Smooth muscle cell (in vitro differentiated cells): ENCODE results near the gene NAV1. TPM values are rescaled to one million over a fixed set of nuclear protein-coding genes. Genes with fewer than 3 reads are reported as not detected.

Experiments used
- DNase-seq: peaks from one replicate; lab custom pipeline; 2025; ENCODE audit not compliant: unreplicated experiment; lab: John Stamatoyannopoulos, UW
- H2AFZ ChIP-seq: fragments of 200-600 bp; sonication (generic); 2 replicates; pipeline ENCODE4 v1.6.0; 2016; ENCODE audit warnings: antibody characterized with exemption, low read depth, mild to moderate bottlenecking
- H3F3A ChIP-seq: fragments of 200-600 bp; sonication (generic); 2 replicates; pipeline ENCODE4 v1.6.0; 2017; ENCODE audit warnings: antibody characterized with exemption, low read depth
- H3K27ac ChIP-seq: fragments of 200-600 bp; sonication (generic); 2 replicates; pipeline ENCODE4 v1.5.1; 2016; ENCODE audit warnings: low read depth, mild to moderate bottlenecking
- H3K27me3 ChIP-seq: fragments of 200-600 bp; sonication (generic); 2 replicates; pipeline ENCODE4 v1.6.1; 2016; ENCODE audit warnings: low read depth, mild to moderate bottlenecking
- H3K36me3 ChIP-seq: fragments of 200-600 bp; sonication (generic); 2 replicates; pipeline ENCODE4 v1.5.1; 2016; ENCODE audit warnings: low read depth
- H3K4me1 ChIP-seq: fragments of 200-600 bp; sonication (generic); 2 replicates; pipeline ENCODE4 v1.5.1; 2016; ENCODE audit warnings: low read depth
- H3K4me2 ChIP-seq: fragments of 200-600 bp; sonication (generic); 2 replicates; pipeline ENCODE4 v1.6.0; 2016; ENCODE audit warnings: mild to moderate bottlenecking
- H3K4me3 ChIP-seq: fragments of 200-600 bp; sonication (generic); 2 replicates; pipeline ENCODE4 v1.5.1; 2016; ENCODE audit warnings: mild to moderate bottlenecking
- H3K79me2 ChIP-seq: fragments of 200-600 bp; sonication (generic); 2 replicates; pipeline ENCODE4 v1.6.0; 2016; ENCODE audit warnings: low read depth, mild to moderate bottlenecking
- H3K9ac ChIP-seq: fragments of 200-600 bp; sonication (generic); 2 replicates; pipeline ENCODE4 v1.6.0; 2016; ENCODE audit warnings: low read depth
- H3K9me3 ChIP-seq: fragments of 200-600 bp; sonication (generic); replicated peaks from 2 replicates; pipeline ENCODE4 v1.5.1; 2016; ENCODE audit warnings: low read depth
- H4K20me1 ChIP-seq: fragments of 200-600 bp; sonication (generic); 2 replicates; pipeline ENCODE4 v1.6.0; 2016; ENCODE audit warnings: low read depth
- CTCF ChIP-seq: fragments of 200-600 bp; sonication (generic); IDR thresholded peaks from 2 replicates; pipeline ENCODE4 v1.5.1; 2017; ENCODE audit warnings: borderline replicate concordance, mild to moderate bottlenecking, antibody characterized with exemption; ENCODE audit not compliant: insufficient read depth, poor library complexity, severe bottlenecking
- WGBS: methylation state at CpG from one replicate; pipeline ENCODE4 v1.1.7; 2016; ENCODE audit warnings: low lambda C conversion rate; 5-methylcytosine and 5-hydroxymethylcytosine counted together
- polyA plus RNA-seq: library from polyadenylated mRNA; unstranded; fragments of >200 nt; fragmentation: Nextera tagmentation; extraction: Ambion mirVana; gene quantifications from 2 replicates; pipeline ENCODE4 v1.2.1, GENCODE V29; 2016
- total RNA-seq: library from RNA; depleted of rRNA; stranded (reverse); fragments of >200 nt; gene quantifications from 2 replicates; pipeline ENCODE4 v1.2.3, GENCODE V29; 2014

Gene NAV1
- total and polyA plus RNA-seq, 2 experiments from 2014 or later: 52.3 to 71.1 TPM

- no peaks in the 10 kb centered on the region for H3K36me3 ChIP-seq
- H3K27ac ChIP-seq: no peak overlapping the region
- no peaks in the 10 kb centered on the region for H3K9me3 ChIP-seq
- no peak overlapping the region for H3K4me3 ChIP-seq
- no peaks in the 10 kb centered on the region for H4K20me1 ChIP-seq
- no peak for TF ChIP-seq CTCF
- no peak overlapping the region for H2AFZ ChIP-seq
- H3F3A ChIP-seq: peaks cover 19% of the 10 kb centered on the region
- DNase-seq: no peak
- no peaks in the 10 kb centered on the region for H3K27me3 ChIP-seq
- no peak overlapping the region for H3K4me2 ChIP-seq
- WGBS: 90% methylated on average over 5 of the region's 5 CpGs
- H3K79me2 ChIP-seq: no peaks in the 10 kb centered on the region
- H3K9ac ChIP-seq: no peak overlapping the region
- peaks cover 11% of the 10 kb centered on the region for H3K4me1 ChIP-seq
Observed at GRCh38 chr1:201527879-201528278, 11.0 kb upstream of the NAV1 start.

- Histone ChIP-seq H3K27me3 (no peaks in the 10 kb centered on the region), H3F3A (peaks cover 19% of the 10 kb centered on the region), H4K20me1 (no peaks in the 10 kb centered on the region), H3K9me3 (no peaks in the 10 kb centered on the region), H3K4me1 (peaks cover 11% of the 10 kb centered on the region), H3K9ac (no peak overlapping the region), H3K36me3 (no peaks in the 10 kb centered on the region), H3K4me3 (no peak overlapping the region), H2AFZ (no peak overlapping the region), H3K4me2 (no peak overlapping the region), H3K27ac (peak overlapping the region; percentile 94), H3K79me2 (no peaks in the 10 kb centered on the region)
- WGBS: 89% methylated on average over 3 of the region's 3 CpGs
- no peak for DNase-seq
- TF ChIP-seq CTCF: no peak
Observed at GRCh38 chr1:201528631-201529252, 10.2 kb upstream of the NAV1 start.

- no peak overlapping the region for H2AFZ ChIP-seq
- no peak overlapping the region for H3K4me3 ChIP-seq
- H3K9ac ChIP-seq: peak overlapping the region; percentile 89
- peaks cover 36% of the 10 kb centered on the region for H3F3A ChIP-seq
- peak overlapping the region; percentile 94 for H3K27ac ChIP-seq
- no peaks in the 10 kb centered on the region for H3K27me3 ChIP-seq
- H3K9me3 ChIP-seq: no peaks in the 10 kb centered on the region
- peak; percentile 90 for TF ChIP-seq CTCF
- H3K36me3 ChIP-seq: no peaks in the 10 kb centered on the region
- WGBS: 16% methylated on average over 26 of the region's 26 CpGs
- H4K20me1 ChIP-seq: no peaks in the 10 kb centered on the region
- peaks cover 11% of the 10 kb centered on the region for H3K4me1 ChIP-seq
- H3K79me2 ChIP-seq: no peaks in the 10 kb centered on the region
- peak; percentile 73 for DNase-seq
- H3K4me2 ChIP-seq: peak overlapping the region; percentile 32
Observed at GRCh38 chr1:201530741-201531531, 8.0 kb upstream of the NAV1 start.
